Neural progenitor cell (in vitro differentiated cells): ENCODE results near the gene SLC35F3.

ENCODE experiments used
- EZH2 ChIP-seq: fragments of 200-600 bp; sonication (generic); IDR thresholded peaks from 2 replicates; pipeline ENCODE4 v1.6.1; 2017; ENCODE audit warnings: antibody characterized with exemption, mild to moderate bottlenecking, moderate library complexity
- EZH2phosphoT487 ChIP-seq: fragments of 200-600 bp; sonication (generic); IDR thresholded peaks from 2 replicates; pipeline ENCODE4 v1.6.1; 2017; ENCODE audit warnings: antibody characterized with exemption
- TF ChIP-seq, protein P1 (sequence below): fragments of 200-600 bp; sonication (generic); IDR thresholded peaks from 2 replicates; pipeline ENCODE4 v1.5.1; 2017; ENCODE audit warnings: antibody characterized with exemption, mild to moderate bottlenecking

DNA sequence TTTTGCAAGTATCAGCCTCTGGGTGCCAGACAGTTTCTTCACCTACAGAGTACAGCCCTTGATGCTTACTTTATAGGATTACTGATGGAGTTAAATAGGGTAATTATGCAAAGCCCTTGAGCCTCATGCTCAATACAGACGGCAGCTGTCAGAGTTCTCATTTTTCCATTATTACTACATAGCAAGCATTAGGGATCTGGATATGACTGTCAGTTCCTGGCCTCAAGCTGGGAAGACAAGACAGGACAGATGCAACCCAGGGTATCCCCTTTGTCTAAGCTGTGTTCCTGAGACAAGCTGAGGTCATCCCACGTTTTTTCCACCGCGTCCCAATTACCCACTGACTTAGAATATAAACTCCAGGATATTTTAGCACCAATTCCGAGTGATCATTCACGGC is 94.4 kb downstream of the SLC35F3 start:
- TF ChIP-seq, protein P1, sequence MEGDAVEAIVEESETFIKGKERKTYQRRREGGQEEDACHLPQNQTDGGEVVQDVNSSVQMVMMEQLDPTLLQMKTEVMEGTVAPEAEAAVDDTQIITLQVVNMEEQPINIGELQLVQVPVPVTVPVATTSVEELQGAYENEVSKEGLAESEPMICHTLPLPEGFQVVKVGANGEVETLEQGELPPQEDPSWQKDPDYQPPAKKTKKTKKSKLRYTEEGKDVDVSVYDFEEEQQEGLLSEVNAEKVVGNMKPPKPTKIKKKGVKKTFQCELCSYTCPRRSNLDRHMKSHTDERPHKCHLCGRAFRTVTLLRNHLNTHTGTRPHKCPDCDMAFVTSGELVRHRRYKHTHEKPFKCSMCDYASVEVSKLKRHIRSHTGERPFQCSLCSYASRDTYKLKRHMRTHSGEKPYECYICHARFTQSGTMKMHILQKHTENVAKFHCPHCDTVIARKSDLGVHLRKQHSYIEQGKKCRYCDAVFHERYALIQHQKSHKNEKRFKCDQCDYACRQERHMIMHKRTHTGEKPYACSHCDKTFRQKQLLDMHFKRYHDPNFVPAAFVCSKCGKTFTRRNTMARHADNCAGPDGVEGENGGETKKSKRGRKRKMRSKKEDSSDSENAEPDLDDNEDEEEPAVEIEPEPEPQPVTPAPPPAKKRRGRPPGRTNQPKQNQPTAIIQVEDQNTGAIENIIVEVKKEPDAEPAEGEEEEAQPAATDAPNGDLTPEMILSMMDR = no peak
- TF ChIP-seq EZH2phosphoT487 (no peak), EZH2 (no peak)
